NCI-H748 treated with DMSO at 0.1 percent for 48 hours (cell line): ENCODE data around the gene PQBP1.

Source experiments
- DNase-seq: peaks from one replicate; lab custom pipeline; 2025; lab: John Stamatoyannopoulos, UW

The PQBP1 gene

DNA sequence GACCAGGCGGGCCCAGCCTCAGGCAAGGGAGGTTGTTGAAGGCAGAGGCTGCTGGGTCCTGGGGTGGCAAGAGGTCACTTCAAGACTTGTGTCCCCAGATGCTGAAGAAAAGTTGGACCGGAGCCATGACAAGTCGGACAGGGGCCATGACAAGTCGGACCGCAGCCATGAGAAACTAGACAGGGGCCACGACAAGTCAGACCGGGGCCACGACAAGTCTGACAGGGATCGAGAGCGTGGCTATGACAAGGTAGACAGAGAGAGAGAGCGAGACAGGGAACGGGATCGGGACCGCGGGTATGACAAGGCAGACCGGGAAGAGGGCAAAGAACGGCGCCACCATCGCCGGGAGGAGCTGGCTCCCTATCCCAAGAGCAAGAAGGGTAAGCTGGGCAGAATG, 4.4 kb downstream of the PQBP1 start:
- no peak for DNase-seq

GRCh38 chrX:48902776-48903175, 5.0 kb downstream of the PQBP1 start:
- DNase-seq, result no peak

DNA sequence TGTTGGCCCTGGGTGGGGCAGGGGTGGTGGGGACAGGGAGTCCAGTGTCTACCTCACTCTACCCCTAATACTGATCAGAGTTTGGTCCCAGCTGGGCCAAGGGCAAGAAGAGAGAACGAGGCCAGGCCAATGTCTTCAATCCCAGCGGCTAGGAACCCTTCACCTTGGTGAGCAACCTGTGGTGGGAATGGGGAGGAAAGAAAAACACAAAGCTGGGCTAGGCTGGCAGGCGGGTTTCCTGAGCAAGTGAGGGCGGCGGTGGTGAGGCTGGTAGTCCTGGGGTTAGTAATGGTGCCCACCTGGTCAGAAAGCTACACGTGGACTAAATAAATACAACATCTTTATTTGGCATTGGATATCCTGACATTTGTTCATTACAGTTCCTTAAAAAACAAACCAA, 5.6 kb downstream of the PQBP1 start:
- DNase-seq, result no peak

GRCh38 chrX:48904180-48904579, 6.5 kb downstream of the PQBP1 start:
- DNase-seq, result no peak

DNA sequence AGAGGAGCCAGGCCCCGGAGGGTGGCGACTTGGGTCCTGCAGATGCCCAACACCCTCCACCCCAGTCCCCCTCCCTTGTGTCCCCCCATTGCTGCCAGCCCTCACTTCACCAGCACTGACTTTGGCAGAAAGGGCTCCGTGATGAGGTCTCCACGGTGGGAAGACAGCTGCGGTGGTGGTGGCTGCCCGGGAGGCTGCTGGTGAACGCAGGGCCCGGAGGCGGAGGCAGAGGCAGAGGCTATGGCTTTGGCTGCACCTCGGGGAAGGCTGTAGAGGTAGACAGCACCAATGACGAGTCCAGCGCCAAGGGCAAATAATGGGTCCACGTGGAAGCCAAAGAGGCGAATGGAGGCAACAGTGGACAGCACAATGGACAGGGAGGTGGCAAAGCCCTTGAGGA, 6.9 kb downstream of the PQBP1 start:
- no peak for DNase-seq

GRCh38 chrX:48905090-48905790, 7.5 kb downstream of the PQBP1 start:
- DNase-seq, result no peak

- DNase-seq, result no peak
These were observed 10.9 kb downstream of the PQBP1 start for GRCh38 chrX:48908600-48908999.

DNA sequence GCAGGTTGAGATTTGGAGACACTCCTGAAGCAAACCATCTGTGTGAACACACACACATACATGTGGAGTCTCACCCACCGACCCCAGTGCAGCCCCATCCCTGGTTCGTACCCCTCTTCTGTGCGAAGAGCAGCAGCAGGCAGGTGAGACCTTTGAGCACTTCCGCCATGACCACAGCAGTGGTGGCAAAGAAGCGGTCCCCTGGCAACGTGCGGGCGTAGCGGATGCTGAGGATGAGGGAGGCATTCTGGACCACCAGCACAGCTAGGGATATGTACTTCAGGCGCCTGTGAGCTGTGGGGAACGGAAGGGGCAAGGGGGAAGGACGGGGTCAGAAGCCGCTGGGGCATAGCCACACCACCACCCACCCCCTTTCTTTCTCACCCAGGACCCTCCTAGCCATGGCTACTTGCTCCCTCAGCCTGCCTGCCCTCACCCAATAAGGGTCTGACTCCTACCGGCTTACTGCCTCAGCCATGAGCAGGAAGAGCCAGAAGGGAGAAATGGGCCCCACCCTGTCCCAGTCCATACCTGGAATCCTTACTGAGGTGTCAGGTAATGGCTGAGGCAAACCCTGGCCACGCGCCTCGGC, 12.1 kb downstream of the PQBP1 start:
- DNase-seq, result no peak

DNA sequence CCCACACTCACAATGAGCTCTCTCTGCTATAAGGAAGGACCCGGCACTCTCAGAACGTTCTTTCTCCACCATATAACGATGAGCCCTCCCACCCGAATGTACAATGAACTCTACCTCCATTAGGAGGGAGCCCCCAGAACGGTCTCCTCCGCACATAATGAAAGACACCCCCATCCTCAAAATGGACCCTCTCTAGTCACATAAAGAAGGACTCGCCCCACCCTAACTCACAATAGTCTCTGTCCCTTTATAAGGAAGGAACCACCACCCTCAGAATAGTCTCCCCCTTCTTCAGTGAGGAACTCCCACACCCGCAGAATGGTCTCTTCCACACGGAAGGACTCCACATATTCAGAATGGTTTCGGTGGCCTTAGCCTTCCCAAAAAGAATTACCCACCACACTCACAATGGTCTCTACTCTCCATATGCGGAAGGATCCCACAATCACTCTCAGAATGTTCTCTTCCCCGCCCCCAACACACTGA, 13.2 kb downstream of the PQBP1 start:
- no peak for DNase-seq

DNA sequence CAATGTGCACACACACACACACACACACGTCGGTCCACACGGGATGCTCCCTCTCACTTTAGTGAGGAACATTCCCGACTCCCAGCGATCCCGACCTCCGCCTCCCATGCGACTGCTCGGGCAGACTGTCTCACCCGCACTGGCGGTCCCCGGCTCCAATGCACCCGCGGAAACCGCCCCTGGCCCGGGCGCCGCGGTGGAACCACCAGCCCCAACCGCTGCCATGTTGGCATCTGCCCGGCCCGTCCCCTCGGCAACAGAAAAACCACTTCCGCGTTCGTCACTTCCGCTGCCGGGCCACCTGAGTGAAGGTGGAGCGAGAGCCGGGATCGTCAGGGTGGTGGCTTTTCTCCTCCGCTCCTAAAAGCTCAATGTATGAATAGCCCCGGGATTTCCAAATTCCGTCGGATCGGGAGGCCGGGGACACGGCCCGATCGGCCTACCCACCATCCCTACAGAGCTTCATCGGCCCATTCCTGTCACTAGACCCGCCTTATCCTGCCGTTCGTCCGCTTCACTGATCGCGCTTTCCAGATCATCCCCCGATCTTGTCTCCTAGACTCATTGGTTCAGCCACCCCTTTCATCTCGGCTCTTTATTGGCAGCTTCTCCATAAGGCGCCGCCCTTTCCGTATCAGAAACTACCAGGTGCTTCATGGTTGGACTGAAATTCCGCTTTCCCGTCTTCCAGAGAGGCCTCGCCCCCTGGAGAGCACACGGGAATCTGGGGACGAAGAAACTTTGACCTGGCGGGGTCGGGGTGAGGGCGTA, 13.9 kb downstream of the PQBP1 start, which contains the start of gene SLC35A2:
Gene SLC35A2, minus strand, starts transcription at position 235 of the 771 bp plus-strand sequence. Its CDS starts 10 bp downstream, at position 225.
- peak; percentile 76 for DNase-seq

DNA sequence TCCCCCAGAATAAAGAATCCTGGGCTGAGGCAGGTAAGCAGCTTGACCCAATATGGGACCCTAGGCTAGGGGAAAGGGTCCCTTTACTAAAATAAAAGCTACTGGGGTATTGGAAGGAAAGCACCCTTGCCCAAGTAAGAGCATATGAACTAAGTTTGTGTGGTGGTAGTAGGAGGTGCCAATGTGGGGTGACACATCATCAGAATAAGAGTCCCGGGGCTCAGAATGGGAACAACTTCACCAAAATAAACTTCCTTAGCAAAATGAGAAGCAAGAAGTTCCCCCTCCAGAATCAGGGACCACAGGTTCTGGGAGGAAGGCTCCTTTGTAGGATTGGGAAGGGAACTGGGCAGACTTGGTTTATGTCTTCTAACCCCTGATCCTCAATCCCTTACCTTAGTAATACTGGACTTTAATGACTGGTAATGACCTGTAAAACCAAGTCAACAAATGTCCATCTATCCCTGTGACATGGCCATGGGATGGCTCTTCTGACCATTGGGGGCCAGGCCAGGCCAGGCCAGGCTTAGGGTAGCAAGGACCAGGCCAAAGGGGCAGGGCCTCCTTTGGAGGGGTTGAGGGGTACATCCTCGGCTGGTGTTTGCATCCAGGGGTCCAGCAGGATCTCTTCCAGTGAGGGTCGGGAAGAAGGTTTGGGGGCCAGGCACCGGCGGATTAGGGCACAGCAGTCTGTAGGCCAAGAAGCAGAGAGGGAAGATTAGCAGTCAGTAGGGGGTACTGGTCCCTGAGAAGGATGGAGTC, 16.1 kb downstream of the PQBP1 start:
- no peak for DNase-seq

DNA sequence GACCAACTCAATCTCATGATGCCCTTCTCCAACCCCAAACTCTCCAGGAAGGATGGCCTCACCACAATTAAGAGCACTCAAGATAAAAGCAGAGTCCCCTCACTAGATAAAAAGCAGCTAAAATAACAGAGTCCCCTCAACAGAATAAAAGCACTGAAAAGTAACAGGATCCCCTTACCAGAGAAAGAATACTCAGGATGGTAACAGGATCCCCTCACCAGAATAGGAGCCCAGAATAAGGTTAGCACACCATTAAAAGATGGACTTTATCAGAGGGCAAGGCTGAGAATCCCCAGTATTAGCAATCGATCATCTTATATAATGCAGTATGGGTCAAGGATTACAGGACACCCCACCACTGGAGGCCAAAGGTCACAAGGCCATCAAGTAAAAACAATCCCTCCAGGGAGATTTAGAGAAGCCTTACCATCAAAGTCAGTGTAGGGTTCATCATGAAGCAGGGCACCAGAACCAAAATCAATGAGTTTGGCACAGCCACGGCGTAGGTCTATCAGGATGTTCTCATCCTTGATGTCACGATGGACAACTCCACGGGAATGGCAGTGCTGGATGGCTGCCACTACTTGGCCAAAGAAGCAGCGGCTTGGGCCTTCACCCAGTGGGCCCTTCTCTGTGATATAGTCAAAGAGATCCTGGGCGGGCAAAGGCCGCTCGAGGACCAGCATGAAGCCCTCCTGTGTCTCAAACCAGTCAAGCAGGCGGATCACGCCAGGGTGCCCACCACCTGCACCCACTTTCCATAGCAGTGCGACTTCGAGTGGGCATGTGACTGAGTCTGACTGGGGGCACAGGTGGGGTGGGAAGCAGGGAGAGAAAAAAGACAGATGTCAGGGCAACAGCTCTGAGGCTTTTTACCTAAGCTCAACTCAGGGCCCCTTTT, 17.1 kb downstream of the PQBP1 start:
- DNase-seq, result no peak

GRCh38 chrX:48917139-48918001, 19.6 kb downstream of the PQBP1 start:
- DNase-seq, result peak; percentile 91

DNA sequence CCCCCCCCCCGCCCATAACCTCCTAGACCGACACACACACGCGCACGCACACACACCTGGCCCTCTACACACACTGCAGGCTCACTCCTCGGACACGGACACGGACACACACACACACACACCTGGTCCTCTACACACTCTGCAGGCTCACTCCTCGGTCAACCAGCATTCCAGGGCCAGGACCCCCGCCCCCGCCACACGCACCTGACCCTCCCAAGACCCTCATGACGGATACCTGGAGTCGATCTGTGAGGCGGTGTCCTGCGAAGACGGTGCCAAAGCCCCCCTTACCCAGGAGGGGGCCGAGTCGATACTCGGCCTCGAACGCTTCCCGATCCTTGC, 20.5 kb downstream of the PQBP1 start:
- no peak for DNase-seq

DNA sequence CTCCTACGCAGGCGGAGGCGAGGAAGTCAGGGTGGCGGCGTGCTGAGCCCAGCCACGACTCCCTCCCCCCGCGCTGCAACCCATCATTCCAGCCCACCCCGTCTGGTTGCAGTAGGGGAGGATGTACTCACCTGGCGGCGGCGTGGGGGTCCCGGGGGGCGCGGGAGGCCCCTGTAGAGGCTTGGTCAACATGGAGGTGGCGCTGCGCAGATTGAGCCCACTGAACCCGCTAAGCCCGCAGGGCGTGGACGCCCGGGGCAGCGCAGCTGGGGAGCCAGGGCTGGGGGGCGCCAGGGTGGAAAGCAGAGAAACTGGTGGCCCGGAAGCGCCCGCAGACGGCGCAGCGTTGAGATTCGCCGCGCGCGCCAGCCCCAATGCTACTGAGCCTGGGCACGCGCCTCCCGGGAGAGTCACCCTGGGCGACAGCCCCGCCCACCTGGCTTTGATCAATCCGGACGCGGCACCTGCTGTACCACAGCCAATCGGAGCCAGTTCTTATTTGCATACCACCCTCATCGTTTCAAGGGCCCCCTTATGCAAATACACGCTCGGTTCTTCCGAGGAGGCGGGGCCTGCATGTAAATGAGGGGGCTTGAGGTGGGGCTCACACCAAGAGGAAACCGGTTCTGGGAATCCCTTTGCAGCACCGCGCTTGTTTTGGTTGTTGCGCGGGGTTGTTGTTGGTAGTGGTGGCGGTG, 21.1 kb downstream of the PQBP1 start, which contains the start of gene PIM2:
Gene PIM2, minus strand, starts transcription at position 382 of the 698 bp plus-strand sequence. Its CDS starts 190 bp downstream, at position 192.
- peak; percentile 91 for DNase-seq

DNA sequence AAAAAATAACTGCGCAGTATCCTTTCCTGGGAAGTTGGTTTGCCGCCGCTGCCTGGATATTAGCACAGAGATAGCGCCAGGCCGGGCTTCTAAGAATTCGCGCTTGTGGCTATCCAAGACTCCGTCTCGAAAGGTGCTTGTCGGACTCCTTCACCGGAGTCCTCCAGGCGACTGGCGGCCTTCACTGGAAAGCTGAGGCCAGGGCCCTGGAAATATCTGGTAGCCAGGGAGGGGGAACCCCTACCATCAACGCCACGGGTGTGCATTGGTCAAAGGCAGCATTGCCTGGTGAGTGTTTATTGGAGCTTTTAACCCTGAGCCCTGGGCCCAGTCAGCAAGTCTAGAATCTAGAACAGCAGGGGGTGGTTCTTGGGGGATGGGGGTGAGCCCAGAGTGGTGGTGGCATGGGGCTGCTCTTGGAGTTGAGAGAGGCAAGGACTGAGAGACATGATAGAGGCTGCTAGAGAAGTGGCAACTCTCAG, 21.7 kb downstream of the PQBP1 start:
- DNase-seq, result no peak

GRCh38 chrX:48919947-48920717, 22.4 kb downstream of the PQBP1 start:
- no peak for DNase-seq

DNA sequence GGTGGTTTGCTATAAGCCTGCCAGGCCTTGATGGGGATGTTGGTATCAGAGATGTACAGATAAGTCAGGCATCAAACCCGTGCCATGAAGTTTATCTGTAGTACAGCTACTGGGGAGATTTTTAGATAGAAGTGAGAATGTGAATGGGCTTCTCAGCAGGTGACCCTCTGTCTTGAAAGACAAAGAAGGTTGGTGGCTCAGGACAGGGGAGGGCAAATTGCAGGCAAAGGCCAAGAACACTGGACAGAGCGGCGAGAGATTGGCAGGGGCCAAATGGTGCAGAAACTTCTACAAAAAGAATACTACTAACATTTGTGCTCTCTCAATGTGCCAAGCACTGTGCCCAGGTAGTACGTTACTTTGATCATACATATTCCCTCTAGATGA, 23.0 kb downstream of the PQBP1 start:
- no peak for DNase-seq

DNA sequence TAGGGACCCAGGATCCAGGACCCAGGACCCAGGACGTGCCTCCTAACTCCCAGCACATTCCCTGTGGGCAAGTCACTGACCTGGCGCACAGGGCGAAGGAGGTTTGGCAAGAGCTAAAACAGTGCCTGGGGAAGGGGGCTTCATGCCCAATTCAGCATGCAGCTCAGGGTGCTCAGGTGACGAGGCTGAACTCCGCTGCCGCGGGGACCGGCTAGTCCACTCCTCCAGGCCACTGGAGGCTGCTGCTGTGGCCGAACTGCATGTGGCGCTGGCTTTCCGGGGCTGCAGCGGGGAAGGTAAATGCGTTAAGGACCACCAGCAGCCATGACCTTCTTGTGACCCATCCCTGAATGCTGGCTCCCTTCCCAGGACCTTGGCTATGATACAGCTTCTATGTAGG, 26.0 kb downstream of the PQBP1 start:
- DNase-seq, result no peak
